H1 (cell line): ENCODE measurements around the gene ZNF407.

ENCODE experiments used
- EGR1 ChIP-seq: IDR thresholded peaks from 2 replicates; pipeline ENCODE4 v1.6.1; 2011; ENCODE audit warnings: low read depth, low read length, borderline replicate concordance
- JUND ChIP-seq: IDR thresholded peaks from 2 replicates; pipeline ENCODE4 v1.6.1; 2011; ENCODE audit warnings: mild to moderate bottlenecking, improper control_type of control experiment, low read length
- NRF1 ChIP-seq: IDR thresholded peaks from 2 replicates; pipeline ENCODE4 v1.6.1; 2011; ENCODE audit warnings: mild to moderate bottlenecking, low read depth, low read length, improper control_type of control experiment
- PHF8 ChIP-seq: fragments of 200-600 bp; sonication (generic); conservative IDR thresholded peaks from 2 replicates; pipeline ENCODE4 v1.7.1; 2012; ENCODE audit warnings: low read depth, mild to moderate bottlenecking, inconsistent platforms, low read length, moderate library complexity
- POLR2A ChIP-seq, 2 experiments: IDR thresholded peaks; 1 replicate in 1 of 2; 2 replicates in 1 of 2; pipeline ENCODE4 v1.6.1; 2011; ENCODE audit warnings: low read depth in 2 of 2, low read length in 2 of 2, mild to moderate bottlenecking in 2 of 2; ENCODE audit errors: control extremely low read depth in 1 of 2
- POLR2AphosphoS5 ChIP-seq: IDR thresholded peaks from 2 replicates; pipeline ENCODE4 v1.6.1; 2011; ENCODE audit warnings: low read depth, low read length
- SIN3A ChIP-seq, 2 experiments: IDR thresholded peaks in 1 of 2; conservative IDR thresholded peaks in 1 of 2; 2 replicates each; pipeline ENCODE4 v1.6.1; 2011 to 2012; ENCODE audit warnings: low read length in 2 of 2, improper control_type of control experiment in 1 of 2, low read depth in 1 of 2, mild to moderate bottlenecking in 1 of 2
- SRF ChIP-seq: IDR thresholded peaks from 2 replicates; pipeline ENCODE4 v1.6.1; 2011; ENCODE audit warnings: mild to moderate bottlenecking, low read depth, low read length, moderate library complexity
- SUZ12 ChIP-seq: fragments of 200-600 bp; sonication (generic); IDR thresholded peaks from 2 replicates; pipeline ENCODE4 v1.6.1; 2012; ENCODE audit warnings: mild to moderate bottlenecking, inconsistent platforms, low read length, moderate library complexity, mixed read lengths
- YY1 ChIP-seq: IDR thresholded peaks from 2 replicates; pipeline ENCODE4 v1.6.1; 2011; ENCODE audit warnings: low read depth, mild to moderate bottlenecking, low read length
- ZNF274 ChIP-seq: IDR thresholded peaks from 2 replicates; pipeline ENCODE4 v1.7.0; 2012; ENCODE audit warnings: low read length, borderline replicate concordance; ENCODE audit errors: extremely low read depth
- TF ChIP-seq, protein P1 (sequence below), 3 experiments: IDR thresholded peaks; 1 replicate in 2 of 3; 2 replicates in 1 of 3; pipeline versions ENCODE4 v1.5.1 to v1.6.1; 2011; ENCODE audit warnings: low read length in 3 of 3, mild to moderate bottlenecking in 3 of 3, inconsistent platforms in 2 of 3, low read depth in 1 of 3, moderate library complexity in 1 of 3; ENCODE audit not compliant: insufficient read depth in 1 of 3; ENCODE audit errors: control extremely low read depth in 1 of 3
- TF ChIP-seq, protein P2 (sequence below): fragments of 300-600 bp; sonication (generic); IDR thresholded peaks from 2 replicates; pipeline ENCODE4 v1.7.1; 2012; ENCODE audit warnings: low read length, moderate library complexity, mild to moderate bottlenecking, inconsistent platforms; ENCODE audit not compliant: insufficient replicate concordance
- TF ChIP-seq, protein P3 (sequence below): IDR thresholded peaks from 2 replicates; pipeline ENCODE4 v1.6.1; 2011; ENCODE audit warnings: low read depth, mild to moderate bottlenecking, low read length; ENCODE audit not compliant: insufficient read depth

DNA sequence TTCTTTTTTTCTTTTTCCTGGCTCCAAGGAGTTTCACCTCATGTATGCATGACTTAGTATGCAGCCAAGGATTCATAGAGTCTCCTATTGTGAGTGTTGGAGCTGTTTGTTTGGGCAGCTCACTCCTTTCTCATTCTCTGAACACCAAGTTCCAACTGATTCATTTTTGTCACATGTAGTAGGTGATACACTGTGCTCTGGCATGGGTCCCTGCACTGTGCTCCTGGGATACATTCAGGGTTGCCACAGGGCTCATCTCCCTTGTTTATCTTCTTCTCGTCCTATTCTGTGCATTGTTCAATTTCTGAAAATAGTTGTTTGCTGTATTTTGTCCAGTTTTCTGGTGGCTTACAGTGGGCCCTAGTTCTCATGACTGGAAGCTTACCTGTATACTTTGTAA is 96.8 kb downstream of the ZNF407 start:
- TF ChIP-seq, protein P1, sequence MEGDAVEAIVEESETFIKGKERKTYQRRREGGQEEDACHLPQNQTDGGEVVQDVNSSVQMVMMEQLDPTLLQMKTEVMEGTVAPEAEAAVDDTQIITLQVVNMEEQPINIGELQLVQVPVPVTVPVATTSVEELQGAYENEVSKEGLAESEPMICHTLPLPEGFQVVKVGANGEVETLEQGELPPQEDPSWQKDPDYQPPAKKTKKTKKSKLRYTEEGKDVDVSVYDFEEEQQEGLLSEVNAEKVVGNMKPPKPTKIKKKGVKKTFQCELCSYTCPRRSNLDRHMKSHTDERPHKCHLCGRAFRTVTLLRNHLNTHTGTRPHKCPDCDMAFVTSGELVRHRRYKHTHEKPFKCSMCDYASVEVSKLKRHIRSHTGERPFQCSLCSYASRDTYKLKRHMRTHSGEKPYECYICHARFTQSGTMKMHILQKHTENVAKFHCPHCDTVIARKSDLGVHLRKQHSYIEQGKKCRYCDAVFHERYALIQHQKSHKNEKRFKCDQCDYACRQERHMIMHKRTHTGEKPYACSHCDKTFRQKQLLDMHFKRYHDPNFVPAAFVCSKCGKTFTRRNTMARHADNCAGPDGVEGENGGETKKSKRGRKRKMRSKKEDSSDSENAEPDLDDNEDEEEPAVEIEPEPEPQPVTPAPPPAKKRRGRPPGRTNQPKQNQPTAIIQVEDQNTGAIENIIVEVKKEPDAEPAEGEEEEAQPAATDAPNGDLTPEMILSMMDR (IDR thresholded peaks at IDR 0.05; ENCODE audit: control extremely low read depth in 1 of 3, insufficient read depth in 1 of 3, low read depth in 1 of 3, low read length in 3 of 3), result no peak
- TF ChIP-seq, protein P2, sequence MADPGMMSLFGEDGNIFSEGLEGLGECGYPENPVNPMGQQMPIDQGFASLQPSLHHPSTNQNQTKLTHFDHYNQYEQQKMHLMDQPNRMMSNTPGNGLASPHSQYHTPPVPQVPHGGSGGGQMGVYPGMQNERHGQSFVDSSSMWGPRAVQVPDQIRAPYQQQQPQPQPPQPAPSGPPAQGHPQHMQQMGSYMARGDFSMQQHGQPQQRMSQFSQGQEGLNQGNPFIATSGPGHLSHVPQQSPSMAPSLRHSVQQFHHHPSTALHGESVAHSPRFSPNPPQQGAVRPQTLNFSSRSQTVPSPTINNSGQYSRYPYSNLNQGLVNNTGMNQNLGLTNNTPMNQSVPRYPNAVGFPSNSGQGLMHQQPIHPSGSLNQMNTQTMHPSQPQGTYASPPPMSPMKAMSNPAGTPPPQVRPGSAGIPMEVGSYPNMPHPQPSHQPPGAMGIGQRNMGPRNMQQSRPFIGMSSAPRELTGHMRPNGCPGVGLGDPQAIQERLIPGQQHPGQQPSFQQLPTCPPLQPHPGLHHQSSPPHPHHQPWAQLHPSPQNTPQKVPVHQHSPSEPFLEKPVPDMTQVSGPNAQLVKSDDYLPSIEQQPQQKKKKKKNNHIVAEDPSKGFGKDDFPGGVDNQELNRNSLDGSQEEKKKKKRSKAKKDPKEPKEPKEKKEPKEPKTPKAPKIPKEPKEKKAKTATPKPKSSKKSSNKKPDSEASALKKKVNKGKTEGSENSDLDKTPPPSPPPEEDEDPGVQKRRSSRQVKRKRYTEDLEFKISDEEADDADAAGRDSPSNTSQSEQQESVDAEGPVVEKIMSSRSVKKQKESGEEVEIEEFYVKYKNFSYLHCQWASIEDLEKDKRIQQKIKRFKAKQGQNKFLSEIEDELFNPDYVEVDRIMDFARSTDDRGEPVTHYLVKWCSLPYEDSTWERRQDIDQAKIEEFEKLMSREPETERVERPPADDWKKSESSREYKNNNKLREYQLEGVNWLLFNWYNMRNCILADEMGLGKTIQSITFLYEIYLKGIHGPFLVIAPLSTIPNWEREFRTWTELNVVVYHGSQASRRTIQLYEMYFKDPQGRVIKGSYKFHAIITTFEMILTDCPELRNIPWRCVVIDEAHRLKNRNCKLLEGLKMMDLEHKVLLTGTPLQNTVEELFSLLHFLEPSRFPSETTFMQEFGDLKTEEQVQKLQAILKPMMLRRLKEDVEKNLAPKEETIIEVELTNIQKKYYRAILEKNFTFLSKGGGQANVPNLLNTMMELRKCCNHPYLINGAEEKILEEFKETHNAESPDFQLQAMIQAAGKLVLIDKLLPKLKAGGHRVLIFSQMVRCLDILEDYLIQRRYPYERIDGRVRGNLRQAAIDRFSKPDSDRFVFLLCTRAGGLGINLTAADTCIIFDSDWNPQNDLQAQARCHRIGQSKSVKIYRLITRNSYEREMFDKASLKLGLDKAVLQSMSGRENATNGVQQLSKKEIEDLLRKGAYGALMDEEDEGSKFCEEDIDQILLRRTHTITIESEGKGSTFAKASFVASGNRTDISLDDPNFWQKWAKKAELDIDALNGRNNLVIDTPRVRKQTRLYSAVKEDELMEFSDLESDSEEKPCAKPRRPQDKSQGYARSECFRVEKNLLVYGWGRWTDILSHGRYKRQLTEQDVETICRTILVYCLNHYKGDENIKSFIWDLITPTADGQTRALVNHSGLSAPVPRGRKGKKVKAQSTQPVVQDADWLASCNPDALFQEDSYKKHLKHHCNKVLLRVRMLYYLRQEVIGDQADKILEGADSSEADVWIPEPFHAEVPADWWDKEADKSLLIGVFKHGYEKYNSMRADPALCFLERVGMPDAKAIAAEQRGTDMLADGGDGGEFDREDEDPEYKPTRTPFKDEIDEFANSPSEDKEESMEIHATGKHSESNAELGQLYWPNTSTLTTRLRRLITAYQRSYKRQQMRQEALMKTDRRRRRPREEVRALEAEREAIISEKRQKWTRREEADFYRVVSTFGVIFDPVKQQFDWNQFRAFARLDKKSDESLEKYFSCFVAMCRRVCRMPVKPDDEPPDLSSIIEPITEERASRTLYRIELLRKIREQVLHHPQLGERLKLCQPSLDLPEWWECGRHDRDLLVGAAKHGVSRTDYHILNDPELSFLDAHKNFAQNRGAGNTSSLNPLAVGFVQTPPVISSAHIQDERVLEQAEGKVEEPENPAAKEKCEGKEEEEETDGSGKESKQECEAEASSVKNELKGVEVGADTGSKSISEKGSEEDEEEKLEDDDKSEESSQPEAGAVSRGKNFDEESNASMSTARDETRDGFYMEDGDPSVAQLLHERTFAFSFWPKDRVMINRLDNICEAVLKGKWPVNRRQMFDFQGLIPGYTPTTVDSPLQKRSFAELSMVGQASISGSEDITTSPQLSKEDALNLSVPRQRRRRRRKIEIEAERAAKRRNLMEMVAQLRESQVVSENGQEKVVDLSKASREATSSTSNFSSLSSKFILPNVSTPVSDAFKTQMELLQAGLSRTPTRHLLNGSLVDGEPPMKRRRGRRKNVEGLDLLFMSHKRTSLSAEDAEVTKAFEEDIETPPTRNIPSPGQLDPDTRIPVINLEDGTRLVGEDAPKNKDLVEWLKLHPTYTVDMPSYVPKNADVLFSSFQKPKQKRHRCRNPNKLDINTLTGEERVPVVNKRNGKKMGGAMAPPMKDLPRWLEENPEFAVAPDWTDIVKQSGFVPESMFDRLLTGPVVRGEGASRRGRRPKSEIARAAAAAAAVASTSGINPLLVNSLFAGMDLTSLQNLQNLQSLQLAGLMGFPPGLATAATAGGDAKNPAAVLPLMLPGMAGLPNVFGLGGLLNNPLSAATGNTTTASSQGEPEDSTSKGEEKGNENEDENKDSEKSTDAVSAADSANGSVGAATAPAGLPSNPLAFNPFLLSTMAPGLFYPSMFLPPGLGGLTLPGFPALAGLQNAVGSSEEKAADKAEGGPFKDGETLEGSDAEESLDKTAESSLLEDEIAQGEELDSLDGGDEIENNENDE, result no peak
- TF ChIP-seq POLR2A (IDR thresholded peaks at IDR 0.05; ENCODE audit: control extremely low read depth in 1 of 2, low read depth in 2 of 2, low read length in 2 of 2), result no peak
- no peak for TF ChIP-seq SRF
- TF ChIP-seq, protein P3, sequence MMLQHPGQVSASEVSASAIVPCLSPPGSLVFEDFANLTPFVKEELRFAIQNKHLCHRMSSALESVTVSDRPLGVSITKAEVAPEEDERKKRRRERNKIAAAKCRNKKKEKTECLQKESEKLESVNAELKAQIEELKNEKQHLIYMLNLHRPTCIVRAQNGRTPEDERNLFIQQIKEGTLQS, result no peak
- TF ChIP-seq EGR1, result no peak
- TF ChIP-seq POLR2AphosphoS5, result no peak
- TF ChIP-seq SUZ12, result no peak
- TF ChIP-seq JUND, result no peak
- no peak for TF ChIP-seq SIN3A (conservative IDR thresholded peaks at IDR 0.05 in 1 of 2, IDR thresholded peaks at IDR 0.05 in 1 of 2; ENCODE audit: low read depth in 1 of 2, low read length in 2 of 2)
- TF ChIP-seq NRF1, result no peak
- TF ChIP-seq ZNF274, result no peak
- no peak for TF ChIP-seq PHF8
- TF ChIP-seq YY1, result no peak
